OCI-LY1 (cell line): Measurements from ENCODE around the gene TTYH1.

Experiments used
- H2AFZ ChIP-seq: fragments of 200-600 bp; sonication (generic), shearing (Covaris generic); 2 replicates; pipeline ENCODE4 v1.6.0; 2014; ENCODE audit warnings: antibody characterized with exemption, mild to moderate bottlenecking, low read length
- H3F3A ChIP-seq: fragments of 200-600 bp; sonication (generic), shearing (Covaris generic); 2 replicates; pipeline ENCODE4 v1.6.0; 2014; ENCODE audit warnings: mild to moderate bottlenecking, antibody characterized with exemption, low read length, moderate library complexity; ENCODE audit not compliant: insufficient read depth
- H3K27ac ChIP-seq: fragments of 200-600 bp; sonication (generic); 2 replicates; pipeline ENCODE4 v1.5.1; 2014; ENCODE audit warnings: low read length, mixed run types, mild to moderate bottlenecking, low read depth; ENCODE audit not compliant: poor library complexity, severe bottlenecking
- H3K27me3 ChIP-seq: fragments of 200-600 bp; sonication (generic); 2 replicates; pipeline ENCODE4 v1.6.0; 2014; ENCODE audit warnings: antibody characterized with exemption, mild to moderate bottlenecking, low read length, moderate library complexity; ENCODE audit not compliant: insufficient read depth
- H3K36me3 ChIP-seq: fragments of 200-600 bp; sonication (generic); 2 replicates; pipeline ENCODE4 v1.6.1; 2014; ENCODE audit warnings: mild to moderate bottlenecking, antibody characterized with exemption, low read length, moderate library complexity, mixed read lengths; ENCODE audit not compliant: insufficient read depth
- H3K4me1 ChIP-seq: fragments of 200-600 bp; sonication (generic); 2 replicates; pipeline ENCODE4 v1.5.1; 2014; ENCODE audit warnings: mild to moderate bottlenecking, low read length, moderate library complexity; ENCODE audit not compliant: insufficient read depth, severe bottlenecking
- H3K4me2 ChIP-seq: fragments of 200-600 bp; sonication (generic), shearing (Covaris generic); 2 replicates; pipeline ENCODE4 v1.6.1; 2014; ENCODE audit warnings: low read length
- H3K4me3 ChIP-seq: fragments of 200-600 bp; sonication (generic); 2 replicates; pipeline ENCODE4 v1.5.1; 2014; ENCODE audit warnings: low read length, low read depth, mild to moderate bottlenecking, mixed read lengths; ENCODE audit not compliant: poor library complexity, severe bottlenecking
- H3K79me2 ChIP-seq: fragments of 200-600 bp; shearing (Covaris generic); 2 replicates; pipeline ENCODE4 v1.6.1; 2016; ENCODE audit warnings: mixed run types, low read length, mixed read lengths; ENCODE audit not compliant: insufficient read depth
- H3K9ac ChIP-seq: fragments of 200-600 bp; sonication (generic), shearing (Covaris generic); 2 replicates; pipeline ENCODE4 v1.6.1; 2014; ENCODE audit warnings: mild to moderate bottlenecking, low read length, mixed read lengths
- H3K9me2 ChIP-seq: fragments of 200-600 bp; sonication (generic), shearing (Covaris generic); 2 replicates; pipeline ENCODE4 v1.6.1; 2014; ENCODE audit warnings: low read depth, mild to moderate bottlenecking, low read length, mixed read lengths
- H3K9me3 ChIP-seq: fragments of 200-600 bp; shearing (Covaris generic); 2 replicates; pipeline ENCODE4 v1.6.1; 2014; ENCODE audit warnings: low read length, mixed read lengths
- H4K20me1 ChIP-seq: fragments of 200-600 bp; sonication (generic), shearing (Covaris generic); 2 replicates; pipeline ENCODE4 v1.6.0; 2016; ENCODE audit warnings: mild to moderate bottlenecking, low read length; ENCODE audit not compliant: insufficient read depth
- CTCF ChIP-seq: fragments of 200-600 bp; sonication (generic), shearing (Covaris generic); IDR thresholded peaks from 2 replicates; pipeline ENCODE4 v1.5.1; 2017; ENCODE audit warnings: mild to moderate bottlenecking, antibody characterized with exemption, low read length, moderate library complexity, mixed read lengths
- EZH2 ChIP-seq: fragments of 200-600 bp; sonication (generic), shearing (Covaris generic); IDR thresholded peaks from 2 replicates; pipeline ENCODE4 v1.8.0; 2017; ENCODE audit warnings: borderline replicate concordance, mixed run types, mild to moderate bottlenecking, antibody characterized with exemption, low read length, moderate library complexity, mixed read lengths

TTYH1 gene

GRCh38 chr19:54427586-54427985, 12.3 kb downstream of the TTYH1 start:
- H3K9me3 ChIP-seq, result no peaks in the 10 kb centered on the region
- H4K20me1 ChIP-seq, result no peaks in the 10 kb centered on the region
- TF ChIP-seq CTCF (no peak), EZH2 (no peak)
- no peaks in the 10 kb centered on the region for H3F3A ChIP-seq
- no peak overlapping the region for H3K4me3 ChIP-seq
- H3K79me2 ChIP-seq, result no peaks in the 10 kb centered on the region
- H2AFZ ChIP-seq, result no peak overlapping the region
- H3K9me2 ChIP-seq, result no peaks in the 10 kb centered on the region
- no peaks in the 10 kb centered on the region for H3K36me3 ChIP-seq
- H3K27me3 ChIP-seq, result 0 out of 2 replicates have a peak, but pooled peaks cover 1% of the 10 kb centered on the region
- no peaks in the 10 kb centered on the region for H3K4me1 ChIP-seq
- H3K27ac ChIP-seq, result no peak overlapping the region
- no peak overlapping the region for H3K4me2 ChIP-seq
- H3K9ac ChIP-seq, result no peak overlapping the region

- Histone ChIP-seq H3K36me3 (no peaks in the 10 kb centered on the region), H3K27me3 (0 out of 2 replicates have a peak, but pooled peaks cover 4% of the 10 kb centered on the region), H3K4me1 (no peaks in the 10 kb centered on the region), H3K9ac (no peak overlapping the region), H3K27ac (no peak overlapping the region), H2AFZ (no peak overlapping the region), H3F3A (no peaks in the 10 kb centered on the region), H3K4me2 (no peak overlapping the region), H4K20me1 (no peaks in the 10 kb centered on the region), H3K9me2 (no peaks in the 10 kb centered on the region), H3K4me3 (no peak overlapping the region), H3K9me3 (no peaks in the 10 kb centered on the region), H3K79me2 (no peaks in the 10 kb centered on the region)
- TF ChIP-seq EZH2, result no peak
Measured at GRCh38 chr19:54428323-54429175, 13.3 kb downstream of the TTYH1 start.

GRCh38 chr19:54429176-54429495, 13.9 kb downstream of the TTYH1 start:
- Histone ChIP-seq H3K36me3 (no peaks in the 10 kb centered on the region), H3K27ac (no peak overlapping the region), H3F3A (no peaks in the 10 kb centered on the region), H3K4me3 (no peak overlapping the region), H3K4me2 (no peak overlapping the region), H3K4me1 (no peaks in the 10 kb centered on the region), H3K9me2 (no peaks in the 10 kb centered on the region), H3K9me3 (no peaks in the 10 kb centered on the region), H3K27me3 (0 out of 2 replicates have a peak, but pooled peaks cover 4% of the 10 kb centered on the region), H4K20me1 (no peaks in the 10 kb centered on the region), H3K9ac (no peak overlapping the region), H3K79me2 (no peaks in the 10 kb centered on the region), H2AFZ (no peak overlapping the region)
- TF ChIP-seq EZH2, result no peak
- no peak for TF ChIP-seq CTCF
